Stimulated activated CD4-positive, alpha-beta T cell treated with anti-CD3 and anti-CD28 coated beads, TNF-alpha, amount 100 ng/mL, for 1 hour (primary cell): ENCODE data around the gene PCBP2.

Experiments
- DNase-seq, 3 donors: peaks; one replicate each; pipeline ENCODE4 v3.0.0-alpha.2; 2020; ENCODE audit warnings: low read depth in 3 of 3, low spot score in 1 of 3

PCBP2 gene

GRCh38 chr12:53506881-53507602 is 55.1 kb downstream of the PCBP2 start, which contains the start of gene NPFF:
Gene NPFF (minus strand): TSS chr12:53507484. CDS start chr12:53507474, 10 bp downstream.
- no peak for DNase-seq

DNA sequence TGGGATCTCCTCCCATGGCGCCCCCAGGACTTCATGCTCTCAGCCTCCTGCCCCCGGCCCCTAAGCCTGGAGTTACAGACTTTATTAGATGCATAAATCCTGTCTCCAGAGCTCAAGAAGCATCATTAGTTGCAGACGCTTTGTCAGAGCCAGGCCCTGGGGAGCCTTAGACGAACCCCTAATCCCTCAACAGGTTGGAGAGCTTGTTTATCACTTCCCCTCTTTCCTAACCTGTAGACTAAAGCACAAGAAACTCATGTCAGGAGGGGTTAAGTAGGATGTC is 55.6 kb downstream of the PCBP2 start:
- no peak for DNase-seq

- peak; percentile 58 to 75 (median 64) for DNase-seq
Measured at GRCh38 chr12:53508534-53509170, 56.8 kb downstream of the PCBP2 start.

DNA sequence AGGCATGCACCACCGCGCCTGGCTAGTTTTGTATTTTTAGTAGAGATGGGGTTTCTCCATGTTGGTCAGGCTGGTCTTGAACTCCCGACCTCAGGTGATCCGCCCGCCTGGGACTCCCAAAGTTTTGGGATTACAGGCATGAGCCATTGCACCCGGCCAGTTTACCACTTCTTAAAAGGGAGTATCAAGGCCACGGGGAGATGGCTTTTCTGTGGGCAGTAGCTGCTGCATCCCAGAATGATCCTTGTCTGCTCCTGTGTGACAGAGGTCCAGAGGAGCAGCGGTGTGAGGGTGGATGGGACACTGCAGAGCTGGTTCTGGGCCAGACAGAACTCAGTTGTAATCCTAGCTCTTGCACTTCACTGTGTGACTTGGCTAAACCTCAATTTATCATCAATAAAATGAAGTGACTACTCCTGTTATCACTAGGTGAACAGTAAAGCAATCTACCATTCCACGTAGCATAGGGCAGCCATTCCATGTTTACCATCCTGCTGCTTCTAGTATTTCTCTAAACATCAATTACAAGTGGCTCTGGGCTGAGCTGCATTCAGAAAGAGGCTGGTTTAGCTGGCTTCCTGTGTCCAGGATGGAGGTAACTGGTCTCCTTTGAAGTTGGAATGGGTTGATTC is 58.4 kb downstream of the PCBP2 start:
- no peak for DNase-seq

GRCh38 chr12:53513712-53514410 is 62.0 kb downstream of the PCBP2 start:
- no peak for DNase-seq

DNA sequence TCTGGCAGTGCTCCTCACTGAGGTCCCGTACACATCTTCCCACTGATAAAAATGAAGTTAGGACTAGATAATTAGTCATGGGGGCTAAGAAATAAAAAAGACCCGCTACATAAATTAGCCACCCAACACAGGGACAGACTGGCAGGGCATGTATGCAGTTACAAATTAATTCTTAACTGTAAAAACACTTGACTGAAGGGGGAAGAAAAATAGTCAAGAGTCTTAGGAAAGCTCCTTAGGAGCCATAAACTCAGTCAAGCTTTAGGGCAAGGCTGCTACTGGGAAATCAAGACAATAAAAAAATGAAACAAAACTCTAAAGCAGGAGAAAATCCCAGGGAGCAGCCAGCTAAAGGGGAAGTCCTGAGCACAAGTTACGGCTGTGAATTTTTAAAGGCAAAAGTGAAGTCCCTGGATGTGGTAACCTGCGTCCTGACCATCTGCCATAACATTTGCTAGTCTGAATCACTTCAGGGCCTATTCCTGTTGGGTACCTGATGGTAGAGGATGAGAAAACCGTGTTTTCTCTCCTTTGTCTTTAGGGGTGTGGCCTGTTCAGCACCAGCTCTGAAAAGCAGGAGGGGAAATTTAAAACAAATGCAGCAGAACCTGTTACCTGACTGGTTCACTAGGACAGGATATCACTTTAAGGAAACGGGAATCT is 62.9 kb downstream of the PCBP2 start:
- DNase-seq, result no peak

- no peak for DNase-seq
Measured at GRCh38 chr12:53515291-53515680, 63.4 kb downstream of the PCBP2 start.

GRCh38 chr12:53516758-53517455 is 65.0 kb downstream of the PCBP2 start:
- DNase-seq, result no peak

- no peak for DNase-seq
Measured at GRCh38 chr12:53518381-53518780, 66.5 kb downstream of the PCBP2 start.

GRCh38 chr12:53523131-53523530 is 71.2 kb downstream of the PCBP2 start:
- no peak for DNase-seq

GRCh38 chr12:53524476-53524875 is 72.6 kb downstream of the PCBP2 start:
- no peak for DNase-seq

- DNase-seq, result no peak
Measured at GRCh38 chr12:53530061-53530460, 78.2 kb downstream of the PCBP2 start.
